IgD-negative memory B cell (primary cell): ENCODE measurements around the gene GALNT18. TPM values are rescaled to one million over a fixed set of nuclear protein-coding genes. Genes with fewer than 3 reads are reported as not detected.
"Not testable (repeated sequence)": the region's sequence is repeated elsewhere in the genome, so short reads cannot be mapped to it uniquely, and the experiment has no call there.

Source experiments
- H3K27ac Mint-ChIP-seq, 3 donors: one replicate each; pipeline ENCODE4 v1.8.0; 2020 to 2022; ENCODE audit warnings: mild to moderate bottlenecking in 3 of 3, mixed read lengths in 3 of 3, moderate library complexity in 1 of 3
- H3K27me3 Mint-ChIP-seq: one replicate; pipeline ENCODE4 v1.8.0; 2021; ENCODE audit warnings: mixed read lengths
- H3K36me3 Mint-ChIP-seq: one replicate; pipeline ENCODE4 v1.8.0; 2020; ENCODE audit warnings: mild to moderate bottlenecking, mixed read lengths
- H3K4me1 Mint-ChIP-seq, 3 donors: one replicate each; pipeline ENCODE4 v1.8.0; 2020 to 2022; ENCODE audit warnings: mixed read lengths in 3 of 3, mild to moderate bottlenecking in 1 of 3
- H3K4me3 Mint-ChIP-seq, 4 donors: one replicate each; pipeline ENCODE4 v1.8.0; 2020 to 2022; ENCODE audit warnings: mild to moderate bottlenecking in 4 of 4, mixed read lengths in 4 of 4, moderate library complexity in 3 of 4
- H3K9me3 Mint-ChIP-seq, 3 donors: one replicate each; pipeline ENCODE4 v1.8.0; 2020 to 2021; ENCODE audit warnings: mixed read lengths in 3 of 3, mild to moderate bottlenecking in 1 of 3
- polyA plus RNA-seq: library from polyadenylated mRNA; unstranded; fragments of 300-500 nt; fragmentation: Illumina TruSeq; gene quantifications from one replicate; pipeline ENCODE4 v1.2.3, GENCODE V29; 2021

The GALNT18 gene
- polyA plus RNA-seq, 1 donor from 2014 or later = not detected

GRCh38 chr11:11370255-11370961, 251.4 kb downstream of the GALNT18 start:
- H3K4me1 Mint-ChIP-seq = no peaks in the 10 kb centered on the region
- no peaks in the 10 kb centered on the region for H3K27me3 Mint-ChIP-seq
- peaks cover 0 to 12% (median 9%) of the 10 kb centered on the region in 3 donors for H3K9me3 Mint-ChIP-seq
- no peak overlapping the region for H3K4me3 Mint-ChIP-seq
- H3K36me3 Mint-ChIP-seq = no peaks in the 10 kb centered on the region
- no peak overlapping the region for H3K27ac Mint-ChIP-seq

- Mint-ChIP-seq H3K27me3 (peaks cover 2% of the 10 kb centered on the region), H3K27ac (no peak overlapping the region), H3K4me1 (no peaks in the 10 kb centered on the region), H3K36me3 (no peaks in the 10 kb centered on the region), H3K4me3 (no peak overlapping the region), H3K9me3 (peaks cover 2 to 12% (median 9%) of the 10 kb centered on the region in 3 donors)
Measured at GRCh38 chr11:11366793-11367192, 255.0 kb downstream of the GALNT18 start.

GRCh38 chr11:11363674-11364073, 258.1 kb downstream of the GALNT18 start:
- Mint-ChIP-seq H3K4me1 (no peaks in the 10 kb centered on the region), H3K9me3 (peaks cover 2 to 9% (median 5%) of the 10 kb centered on the region in 3 donors), H3K4me3 (no peak overlapping the region), H3K36me3 (no peaks in the 10 kb centered on the region), H3K27ac (no peak overlapping the region), H3K27me3 (peaks cover 4% of the 10 kb centered on the region)

GRCh38 chr11:11359611-11360010, 262.2 kb downstream of the GALNT18 start:
- peaks cover 5% of the 10 kb centered on the region for H3K27me3 Mint-ChIP-seq
- no peaks in the 10 kb centered on the region for H3K4me1 Mint-ChIP-seq
- H3K27ac Mint-ChIP-seq = peak overlapping the region in 1 of 3 donors; percentile 47
- H3K36me3 Mint-ChIP-seq = peaks cover 2% of the 10 kb centered on the region
- H3K9me3 Mint-ChIP-seq = no peaks in the 10 kb centered on the region
- H3K4me3 Mint-ChIP-seq = no peak overlapping the region

- Mint-ChIP-seq H3K4me1 (no peaks in the 10 kb centered on the region), H3K27me3 (peaks cover 4% of the 10 kb centered on the region), H3K36me3 (peaks cover 2% of the 10 kb centered on the region), H3K9me3 (no peaks in the 10 kb centered on the region), H3K27ac (no peak overlapping the region), H3K4me3 (no peak overlapping the region)
Measured at GRCh38 chr11:11356842-11357241, 265.0 kb downstream of the GALNT18 start.

GRCh38 chr11:11352878-11353277, 268.9 kb downstream of the GALNT18 start, which contains the start of gene CSNK2A3:
CSNK2A3 (minus strand) TSS chr11:11353250; CDS start chr11:11353119, 131 bp downstream.
- not testable (repeated sequence) for H3K36me3 Mint-ChIP-seq, H3K4me1 Mint-ChIP-seq, H3K9me3 Mint-ChIP-seq, H3K27ac Mint-ChIP-seq, H3K4me3 Mint-ChIP-seq, H3K27me3 Mint-ChIP-seq

- not testable (repeated sequence) for H3K27ac Mint-ChIP-seq, H3K9me3 Mint-ChIP-seq, H3K4me1 Mint-ChIP-seq, H3K4me3 Mint-ChIP-seq, H3K27me3 Mint-ChIP-seq, H3K36me3 Mint-ChIP-seq
Measured at GRCh38 chr11:11351851-11352250, 270.0 kb downstream of the GALNT18 start.

GRCh38 chr11:11351042-11351586, 270.7 kb downstream of the GALNT18 start:
- Mint-ChIP-seq H3K27ac (no peak overlapping the region), H3K4me3 (no peak overlapping the region), H3K9me3 (no peaks in the 10 kb centered on the region), H3K36me3 (no peaks in the 10 kb centered on the region), H3K4me1 (no peaks in the 10 kb centered on the region), H3K27me3 (peaks cover 3% of the 10 kb centered on the region)

GRCh38 chr11:11349870-11350337, 271.9 kb downstream of the GALNT18 start:
- H3K36me3 Mint-ChIP-seq = no peaks in the 10 kb centered on the region
- H3K4me1 Mint-ChIP-seq = no peaks in the 10 kb centered on the region
- no peaks in the 10 kb centered on the region for H3K9me3 Mint-ChIP-seq
- H3K4me3 Mint-ChIP-seq = no peak overlapping the region
- H3K27ac Mint-ChIP-seq = no peak overlapping the region
- peaks cover 3% of the 10 kb centered on the region for H3K27me3 Mint-ChIP-seq

- H3K27ac Mint-ChIP-seq = no peak overlapping the region
- H3K9me3 Mint-ChIP-seq = peaks cover 0 to under 1% (median 0%) of the 10 kb centered on the region in 3 donors
- no peak overlapping the region for H3K4me3 Mint-ChIP-seq
- H3K4me1 Mint-ChIP-seq = no peaks in the 10 kb centered on the region
- H3K36me3 Mint-ChIP-seq = no peaks in the 10 kb centered on the region
- H3K27me3 Mint-ChIP-seq = peaks cover 2% of the 10 kb centered on the region
Measured at GRCh38 chr11:11349106-11349825, 272.5 kb downstream of the GALNT18 start.

GRCh38 chr11:11348303-11348702, 273.5 kb downstream of the GALNT18 start:
- Mint-ChIP-seq H3K4me1 (no peaks in the 10 kb centered on the region), H3K4me3 (no peak overlapping the region), H3K9me3 (peaks cover 0 to 1% (median 0%) of the 10 kb centered on the region in 3 donors), H3K27me3 (peaks cover 2% of the 10 kb centered on the region), H3K36me3 (no peaks in the 10 kb centered on the region), H3K27ac (no peak overlapping the region)

- H3K4me1 Mint-ChIP-seq = no peaks in the 10 kb centered on the region
- no peak overlapping the region for H3K4me3 Mint-ChIP-seq
- H3K36me3 Mint-ChIP-seq = no peaks in the 10 kb centered on the region
- H3K27me3 Mint-ChIP-seq = peaks cover 2% of the 10 kb centered on the region
- H3K9me3 Mint-ChIP-seq = peaks cover 0 to 1% (median 0%) of the 10 kb centered on the region in 3 donors
- no peak overlapping the region for H3K27ac Mint-ChIP-seq
Measured at GRCh38 chr11:11347592-11347991, 274.2 kb downstream of the GALNT18 start.

- H3K4me3 Mint-ChIP-seq = no peak overlapping the region
- H3K36me3 Mint-ChIP-seq = no peaks in the 10 kb centered on the region
- peaks cover 2% of the 10 kb centered on the region for H3K27me3 Mint-ChIP-seq
- no peak overlapping the region for H3K27ac Mint-ChIP-seq
- peaks cover 0 to 1% (median 0%) of the 10 kb centered on the region in 3 donors for H3K9me3 Mint-ChIP-seq
- no peaks in the 10 kb centered on the region for H3K4me1 Mint-ChIP-seq
Measured at GRCh38 chr11:11346303-11346702, 275.5 kb downstream of the GALNT18 start.

- peaks cover 0 to 1% (median 0%) of the 10 kb centered on the region in 3 donors for H3K9me3 Mint-ChIP-seq
- H3K27ac Mint-ChIP-seq = no peak overlapping the region
- no peaks in the 10 kb centered on the region for H3K27me3 Mint-ChIP-seq
- no peaks in the 10 kb centered on the region for H3K36me3 Mint-ChIP-seq
- H3K4me1 Mint-ChIP-seq = no peaks in the 10 kb centered on the region
- H3K4me3 Mint-ChIP-seq = no peak overlapping the region
Measured at GRCh38 chr11:11345099-11345498, 276.7 kb downstream of the GALNT18 start.

GRCh38 chr11:11344045-11344444, 277.8 kb downstream of the GALNT18 start:
- Mint-ChIP-seq H3K9me3 (peaks cover 0 to 1% (median 0%) of the 10 kb centered on the region in 3 donors), H3K4me1 (peaks cover 0 to 2% (median 0%) of the 10 kb centered on the region in 3 donors), H3K27ac (no peak overlapping the region), H3K36me3 (no peaks in the 10 kb centered on the region), H3K27me3 (no peaks in the 10 kb centered on the region), H3K4me3 (no peak overlapping the region)
